Activated B cell treated with CpG ODN at 0.5 μM for 24 hours (primary cell): ENCODE data around the gene TMEM108. TPM values are rescaled to one million over a fixed set of nuclear protein-coding genes. Genes with fewer than 3 reads are reported as not detected.

Experiments
- ATAC-seq: fragments of 200-7000 bp; cut with Tn5 transposase; one replicate; pipeline ENCODE4 v1.10.0; 2021; ENCODE audit warnings: low read depth, mild to moderate bottlenecking, moderate library complexity
- CTCF ChIA-PET: fragments of 350-600 bp; sonication (Branson Sonifier 250); formaldehyde crosslinking; loops from one replicate; lab custom pipeline; 2021; ENCODE audit warnings: antibody characterized with exemption; lab: Charles Lee
- POLR2A ChIA-PET: fragments of 350-600 bp; sonication (Branson Sonifier 250); formaldehyde crosslinking; loops from one replicate; lab custom pipeline; 2021; ENCODE audit warnings: antibody characterized with exemption; lab: Charles Lee
- DNase-seq: peaks from one replicate; pipeline ENCODE4 v3.0.0; 2022
- H3K27ac Mint-ChIP-seq: one replicate; pipeline ENCODE4 v1.8.0; 2020; ENCODE audit warnings: mixed read lengths
- H3K27me3 Mint-ChIP-seq: one replicate; pipeline ENCODE4 v1.8.0; 2021; ENCODE audit warnings: mixed read lengths
- H3K36me3 Mint-ChIP-seq: one replicate; pipeline ENCODE4 v1.8.0; 2021; ENCODE audit warnings: low read depth, mixed read lengths
- H3K4me1 Mint-ChIP-seq: one replicate; pipeline ENCODE4 v1.8.0; 2021; ENCODE audit warnings: mixed read lengths
- H3K4me3 Mint-ChIP-seq: one replicate; pipeline ENCODE4 v1.8.0; 2020; ENCODE audit warnings: mild to moderate bottlenecking, mixed read lengths
- H3K9me3 Mint-ChIP-seq: one replicate; pipeline ENCODE4 v1.8.0; 2020; ENCODE audit warnings: mixed read lengths
- intact Hi-C: fragments of 100-400 bp; cut with micrococcal nuclease; formaldehyde crosslinking; loops from one replicate; pipeline ENCODE4 v1.15.1; 2024
- total RNA-seq: library from RNA; stranded (reverse); gene quantifications from 2 replicates; pipeline ENCODE4 v1.2.3, GENCODE V29; 2022
- TF ChIP-seq, protein P1 (sequence below): fragments of 200-600 bp; IDR thresholded peaks from one replicate; pipeline ENCODE4 v1.8.0; 2022; ENCODE audit warnings: antibody characterized with exemption, mild to moderate bottlenecking

TMEM108 gene
- total RNA-seq, 1 donor from 2014 or later, result not detected

DNA sequence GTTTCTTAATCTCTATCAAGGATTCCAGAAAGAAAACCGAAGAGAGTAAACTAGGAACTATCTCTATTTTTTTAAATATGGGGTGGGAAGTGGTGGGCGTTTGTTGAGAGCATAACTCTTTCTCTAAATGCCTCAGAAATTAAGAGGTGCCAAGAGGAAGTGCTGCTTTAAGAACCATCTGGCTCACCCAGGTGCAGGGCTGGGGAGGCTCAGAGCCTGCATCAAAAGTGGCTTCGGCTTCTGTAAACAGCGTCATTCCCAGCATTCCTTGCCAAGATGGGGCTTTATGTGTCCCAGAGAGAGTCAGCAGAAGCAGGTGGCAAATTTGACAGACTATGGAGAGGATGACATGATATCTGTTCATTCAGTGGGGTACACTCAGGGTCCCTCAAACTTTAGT, 238.4 kb downstream of the TMEM108 start:
- DNase-seq (no peak), ATAC-seq (no peak)
- TF ChIP-seq, protein P1, sequence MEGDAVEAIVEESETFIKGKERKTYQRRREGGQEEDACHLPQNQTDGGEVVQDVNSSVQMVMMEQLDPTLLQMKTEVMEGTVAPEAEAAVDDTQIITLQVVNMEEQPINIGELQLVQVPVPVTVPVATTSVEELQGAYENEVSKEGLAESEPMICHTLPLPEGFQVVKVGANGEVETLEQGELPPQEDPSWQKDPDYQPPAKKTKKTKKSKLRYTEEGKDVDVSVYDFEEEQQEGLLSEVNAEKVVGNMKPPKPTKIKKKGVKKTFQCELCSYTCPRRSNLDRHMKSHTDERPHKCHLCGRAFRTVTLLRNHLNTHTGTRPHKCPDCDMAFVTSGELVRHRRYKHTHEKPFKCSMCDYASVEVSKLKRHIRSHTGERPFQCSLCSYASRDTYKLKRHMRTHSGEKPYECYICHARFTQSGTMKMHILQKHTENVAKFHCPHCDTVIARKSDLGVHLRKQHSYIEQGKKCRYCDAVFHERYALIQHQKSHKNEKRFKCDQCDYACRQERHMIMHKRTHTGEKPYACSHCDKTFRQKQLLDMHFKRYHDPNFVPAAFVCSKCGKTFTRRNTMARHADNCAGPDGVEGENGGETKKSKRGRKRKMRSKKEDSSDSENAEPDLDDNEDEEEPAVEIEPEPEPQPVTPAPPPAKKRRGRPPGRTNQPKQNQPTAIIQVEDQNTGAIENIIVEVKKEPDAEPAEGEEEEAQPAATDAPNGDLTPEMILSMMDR, result no peak
- ChIA-PET CTCF (no interaction called here), POLR2A (no interaction called here)
- no peak overlapping the region for H3K4me3 Mint-ChIP-seq
- H3K36me3 Mint-ChIP-seq, result no peaks in the 10 kb centered on the region
- intact Hi-C loops, result no loop called here
- H3K27me3 Mint-ChIP-seq, result peaks cover 17% of the 10 kb centered on the region
- no peak overlapping the region for H3K27ac Mint-ChIP-seq
- no peaks in the 10 kb centered on the region for H3K9me3 Mint-ChIP-seq
- H3K4me1 Mint-ChIP-seq, result peaks cover 6% of the 10 kb centered on the region

DNA sequence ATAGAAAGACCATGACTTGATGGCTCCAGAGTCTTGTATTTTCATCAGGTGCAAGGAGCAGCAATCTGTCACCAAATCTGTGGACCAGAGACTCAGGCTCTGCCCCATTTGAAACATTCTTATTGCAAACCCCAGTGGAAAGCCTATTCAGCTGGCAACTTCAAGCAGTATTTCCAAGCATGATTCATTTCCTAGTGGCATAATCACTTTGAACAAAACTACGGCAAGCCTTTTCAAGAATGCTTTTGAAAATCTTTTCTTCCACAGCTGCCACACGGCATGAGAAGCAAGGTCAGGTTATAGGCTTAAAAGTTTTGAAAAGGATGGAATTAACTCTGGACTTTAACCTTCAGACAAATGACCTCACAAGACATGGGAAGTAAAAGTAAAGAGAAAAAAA, 239.6 kb downstream of the TMEM108 start:
- ATAC-seq (no peak), DNase-seq (no peak)
- intact Hi-C loops, result no loop called here
- Mint-ChIP-seq H3K4me1 (peaks cover 6% of the 10 kb centered on the region), H3K9me3 (no peaks in the 10 kb centered on the region), H3K36me3 (no peaks in the 10 kb centered on the region), H3K4me3 (no peak overlapping the region), H3K27me3 (peaks cover 12% of the 10 kb centered on the region), H3K27ac (no peak overlapping the region)
- CTCF ChIA-PET, result no interaction called here
- POLR2A ChIA-PET, result no interaction called here
- TF ChIP-seq, protein P1, result no peak

DNA sequence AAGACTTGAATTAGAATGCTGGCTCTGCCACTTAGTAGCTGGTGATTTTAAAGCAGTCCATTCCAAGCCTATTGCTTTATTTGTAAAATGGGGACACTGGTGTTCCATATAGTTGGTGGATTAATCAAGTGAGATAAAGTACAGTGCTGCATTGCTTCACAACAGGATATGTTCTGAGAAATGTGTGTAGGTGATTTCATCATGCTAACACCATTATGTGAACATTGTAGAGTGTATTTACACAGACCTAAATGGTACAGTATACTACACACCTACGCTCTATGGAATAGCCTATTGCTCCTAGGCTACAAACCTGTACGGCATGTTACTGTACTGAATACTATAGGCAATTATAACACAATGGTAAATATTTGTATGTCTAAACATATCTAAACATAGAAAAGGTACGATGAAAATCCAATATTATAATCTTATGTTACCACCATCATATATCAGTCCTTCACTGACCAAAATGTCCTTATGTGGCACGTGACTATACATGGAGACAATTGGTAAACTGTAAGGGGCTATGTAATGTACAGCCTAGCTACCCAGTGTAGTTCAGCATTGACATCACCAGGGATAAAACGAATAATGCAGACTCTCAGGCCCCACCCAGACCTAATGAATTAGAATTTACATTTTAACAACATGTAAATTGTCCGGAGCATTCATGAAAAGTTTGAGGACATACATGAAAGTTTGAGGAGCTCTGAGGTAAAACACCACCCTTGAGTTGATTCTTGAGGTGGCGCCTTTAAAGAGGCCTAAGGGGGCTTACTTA, 240.3 kb downstream of the TMEM108 start:
- ChIA-PET CTCF (no interaction called here), POLR2A (no interaction called here)
- H3K27me3 Mint-ChIP-seq, result peaks cover 11% of the 10 kb centered on the region
- H3K36me3 Mint-ChIP-seq, result no peaks in the 10 kb centered on the region
- intact Hi-C loops, result no loop called here
- no peaks in the 10 kb centered on the region for H3K9me3 Mint-ChIP-seq
- ATAC-seq (no peak), DNase-seq (no peak)
- peaks cover 6% of the 10 kb centered on the region for H3K4me1 Mint-ChIP-seq
- no peak overlapping the region for H3K27ac Mint-ChIP-seq
- no peak overlapping the region for H3K4me3 Mint-ChIP-seq
- TF ChIP-seq, protein P1, result no peak

DNA sequence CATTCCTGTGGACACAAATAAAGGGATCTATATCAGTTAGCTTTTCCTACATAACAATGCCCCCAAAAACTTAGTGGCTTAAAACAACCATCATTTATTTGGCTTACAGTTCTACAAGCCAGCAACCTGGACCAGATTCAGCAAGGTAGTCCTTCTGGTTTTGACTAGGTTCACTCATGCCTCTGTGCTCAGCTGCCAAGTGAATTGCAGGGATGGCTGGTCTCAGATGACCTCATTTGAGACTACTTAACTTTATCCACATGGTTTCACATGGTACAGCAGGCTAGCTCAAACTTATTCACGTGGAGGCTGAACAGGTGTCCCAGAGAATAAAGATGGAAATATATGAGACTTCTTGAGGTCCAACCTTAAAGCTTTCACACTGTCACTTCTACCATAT, 242.4 kb downstream of the TMEM108 start:
- DNase-seq, result no peak
- Mint-ChIP-seq H3K9me3 (no peaks in the 10 kb centered on the region), H3K27me3 (no peaks in the 10 kb centered on the region), H3K4me1 (peaks cover 6% of the 10 kb centered on the region), H3K4me3 (no peak overlapping the region), H3K36me3 (no peaks in the 10 kb centered on the region), H3K27ac (no peak overlapping the region)
- ChIA-PET CTCF (no interaction called here), POLR2A (no interaction called here)
- intact Hi-C loops, result no loop called here
- no peak for ATAC-seq
- TF ChIP-seq, protein P1, result no peak

DNA sequence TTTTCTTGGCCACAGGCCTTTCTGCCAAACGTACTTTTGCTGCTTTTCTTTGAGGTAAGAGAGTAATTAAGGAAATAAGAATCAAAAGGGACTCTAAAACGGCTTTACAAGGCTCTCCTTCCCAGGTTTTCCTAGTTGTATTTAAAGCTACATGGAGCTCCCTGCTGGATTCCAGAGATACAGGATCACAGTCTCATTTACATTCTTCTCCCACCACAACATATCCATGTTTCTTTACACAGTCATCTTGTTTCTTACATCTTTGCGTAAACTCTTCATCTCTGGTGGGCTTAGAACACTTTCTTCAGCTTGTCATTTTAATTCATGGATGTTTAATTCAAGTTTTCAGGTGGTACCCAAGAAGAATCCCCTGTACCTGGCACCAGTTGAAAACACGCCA, 244.0 kb downstream of the TMEM108 start:
- CTCF ChIA-PET, result no interaction called here
- H3K9me3 Mint-ChIP-seq, result no peaks in the 10 kb centered on the region

More for the DNA sequence above, 244.0 kb downstream of the TMEM108 start:
- Mint-ChIP-seq H3K36me3 (no peaks in the 10 kb centered on the region), H3K4me1 (no peaks in the 10 kb centered on the region), H3K27me3 (no peaks in the 10 kb centered on the region), H3K4me3 (no peak overlapping the region), H3K27ac (no peak overlapping the region)
- ATAC-seq (no peak), DNase-seq (no peak)
- intact Hi-C loops, result no loop called here
- POLR2A ChIA-PET, result no interaction called here
- TF ChIP-seq, protein P1, result no peak
